SK-N-SH treated with all-trans-retinoic acid at 6 μM for 48 hours (cell line): ENCODE measurements around the gene GALNTL6.
A peak's percentile ranks its signal among the peaks of the same experiment; 100 is the strongest.

Experiments used
- ATAC-seq: fragments of 200-7000 bp; cut with Tn5 transposase; 3 replicates; pipeline ENCODE4 v1.9.1; 2020; ENCODE audit warnings: mild to moderate bottlenecking, moderate library complexity
- CREB5 ChIP-seq: fragments of 250-450 bp; sonication (Bioruptor Pico); IDR thresholded peaks from 2 replicates; pipeline ENCODE4 v1.5.1; 2020; ENCODE audit warnings: low read depth, mild to moderate bottlenecking, moderate library complexity
- CSDC2 ChIP-seq: fragments of 250-450 bp; sonication (Bioruptor Pico); IDR thresholded peaks from 2 replicates; pipeline ENCODE4 v1.5.0; 2020; ENCODE audit warnings: mild to moderate bottlenecking, moderate library complexity
- CSRNP3 ChIP-seq: fragments of 250-450 bp; sonication (Bioruptor Pico); IDR thresholded peaks from 2 replicates; pipeline ENCODE4 v1.5.1; 2021; ENCODE audit warnings: mild to moderate bottlenecking, moderate library complexity
- ESRRG ChIP-seq: fragments of 250-450 bp; sonication (Bioruptor Pico); IDR thresholded peaks from 2 replicates; pipeline ENCODE4 v1.6.1; 2021; ENCODE audit warnings: mild to moderate bottlenecking
- GLIS3 ChIP-seq: fragments of 250-450 bp; sonication (Bioruptor Pico); IDR thresholded peaks from 2 replicates; pipeline ENCODE4 v1.5.0; 2020; ENCODE audit warnings: mild to moderate bottlenecking, moderate library complexity
- ISL1 ChIP-seq: fragments of 250-450 bp; sonication (Bioruptor Pico); IDR thresholded peaks from 2 replicates; pipeline ENCODE4 v2.1.2; 2022; ENCODE audit warnings: mild to moderate bottlenecking, moderate library complexity
- OSR1 ChIP-seq: fragments of 250-450 bp; sonication (Bioruptor Pico); IDR thresholded peaks from 2 replicates; pipeline ENCODE4 v1.8.0; 2022; ENCODE audit warnings: moderate library complexity, mild to moderate bottlenecking, inconsistent platforms
- PATZ1 ChIP-seq: fragments of 250-450 bp; sonication (Bioruptor Pico); IDR thresholded peaks from 2 replicates; pipeline ENCODE4 v1.8.0; 2020; ENCODE audit warnings: mild to moderate bottlenecking, moderate library complexity, borderline replicate concordance
- POU6F1 ChIP-seq: fragments of 250-450 bp; sonication (Bioruptor Pico); IDR thresholded peaks from 2 replicates; pipeline ENCODE4 v1.8.0; 2021; ENCODE audit warnings: low read depth, mild to moderate bottlenecking, moderate library complexity, borderline replicate concordance
- PPARA ChIP-seq: fragments of 250-450 bp; sonication (Bioruptor Pico); IDR thresholded peaks from 2 replicates; pipeline ENCODE4 v1.5.0; 2020; ENCODE audit warnings: mild to moderate bottlenecking, borderline replicate concordance
- RARB ChIP-seq: fragments of 250-450 bp; sonication (Bioruptor Pico); IDR thresholded peaks from 2 replicates; pipeline ENCODE4 v1.8.0; 2021; ENCODE audit warnings: mild to moderate bottlenecking, moderate library complexity
- SNAI2 ChIP-seq: fragments of 250-450 bp; sonication (Bioruptor Pico); IDR thresholded peaks from 2 replicates; pipeline ENCODE4 v1.5.0; 2020; ENCODE audit warnings: mild to moderate bottlenecking, moderate library complexity
- TCF4 ChIP-seq: fragments of 250-450 bp; sonication (Bioruptor Pico); IDR thresholded peaks from 2 replicates; pipeline ENCODE4 v1.8.0; 2021; ENCODE audit warnings: mild to moderate bottlenecking, moderate library complexity, borderline replicate concordance
- TOX ChIP-seq: fragments of 250-450 bp; sonication (Bioruptor Pico); IDR thresholded peaks from 2 replicates; pipeline ENCODE4 v1.8.0; 2021; ENCODE audit warnings: mild to moderate bottlenecking, moderate library complexity, borderline replicate concordance
- TSHZ2 ChIP-seq: fragments of 250-450 bp; sonication (Bioruptor Pico); IDR thresholded peaks from 2 replicates; pipeline ENCODE4 v1.5.0; 2020; ENCODE audit warnings: mild to moderate bottlenecking, moderate library complexity
- ZC3H10 ChIP-seq: fragments of 250-450 bp; sonication (Bioruptor Pico); IDR thresholded peaks from 2 replicates; pipeline ENCODE4 v1.5.1; 2021; ENCODE audit warnings: mild to moderate bottlenecking, moderate library complexity
- ZFP3 ChIP-seq: fragments of 250-450 bp; sonication (Bioruptor Pico); IDR thresholded peaks from 2 replicates; pipeline ENCODE4 v1.5.0; 2020; ENCODE audit warnings: mild to moderate bottlenecking, moderate library complexity
- ZFP30 ChIP-seq: fragments of 450-650 bp; formaldehyde crosslinking; IDR thresholded peaks from 2 replicates; pipeline ENCODE4 v1.5.0; 2022; ENCODE audit warnings: mild to moderate bottlenecking, moderate library complexity
- ZNF70 ChIP-seq: fragments of 450-650 bp; formaldehyde crosslinking; IDR thresholded peaks from 2 replicates; pipeline ENCODE4 v1.5.0; 2020; ENCODE audit warnings: mild to moderate bottlenecking, moderate library complexity
- ZNF8 ChIP-seq: fragments of 450-650 bp; formaldehyde crosslinking; IDR thresholded peaks from 2 replicates; pipeline ENCODE4 v1.5.0; 2020; ENCODE audit warnings: mild to moderate bottlenecking, moderate library complexity

Gene GALNTL6

GRCh38 chr4:172842779-172843178 is 1029.6 kb downstream of the GALNTL6 start:
- TF ChIP-seq POU6F1 (no peak), ZFP3 (no peak), ZFP30 (no peak), CREB5 (CRISPR knock-in tag) (no peak), TOX (no peak), ZC3H10 (CRISPR knock-in tag) (no peak), ZNF70 (CRISPR knock-in tag) (no peak)
- no peak for ATAC-seq

GRCh38 chr4:172843192-172843591 is 1030.0 kb downstream of the GALNTL6 start:
- TF ChIP-seq TCF4 (CRISPR knock-in tag): no peak
- no peak for TF ChIP-seq PATZ1 (CRISPR knock-in tag)
- TF ChIP-seq TOX: no peak
- TF ChIP-seq OSR1: no peak
- no peak for ATAC-seq

- no peak for TF ChIP-seq TCF4 (CRISPR knock-in tag)
- TF ChIP-seq GLIS3 (CRISPR knock-in tag): no peak
- no peak for TF ChIP-seq OSR1
- TF ChIP-seq CSRNP3: no peak
- no peak for ATAC-seq
Observed at GRCh38 chr4:172844556-172844955, 1031.4 kb downstream of the GALNTL6 start.

- no peak for ATAC-seq
- TF ChIP-seq ZNF8: no peak
- no peak for TF ChIP-seq SNAI2 (CRISPR knock-in tag)
- TF ChIP-seq CSRNP3: no peak
- no peak for TF ChIP-seq ZNF70 (CRISPR knock-in tag)
- TF ChIP-seq PPARA (CRISPR knock-in tag): no peak
- no peak for TF ChIP-seq ZFP3
- no peak for TF ChIP-seq OSR1
- TF ChIP-seq ISL1 (CRISPR knock-in tag): no peak
- no peak for TF ChIP-seq POU6F1
- TF ChIP-seq CSDC2 (CRISPR knock-in tag): no peak
- no peak for TF ChIP-seq RARB (CRISPR knock-in tag)
- no peak for TF ChIP-seq ESRRG
Observed at GRCh38 chr4:172845281-172845680, 1032.1 kb downstream of the GALNTL6 start.

GRCh38 chr4:172850838-172851237 is 1037.6 kb downstream of the GALNTL6 start:
- peak; percentile 77 for ATAC-seq
- TF ChIP-seq PATZ1 (CRISPR knock-in tag) (peak; percentile 68; the same call in 1 of the 2 replicates), TSHZ2 (CRISPR knock-in tag) (no peak)
